Gastroesophageal sphincter (tissue), 4 donors: ENCODE results near the gene TET3. TPM values are rescaled to one million over a fixed set of nuclear protein-coding genes. Genes with fewer than 3 reads are reported as not detected.

Experiments used
- ATAC-seq: fragments of 150-250 bp; one replicate; pipeline ENCODE4 v1.9.1; 2016; ENCODE audit warnings: mild to moderate bottlenecking, moderate library complexity
- H3K27ac ChIP-seq, 4 donors: fragments of 200-600 bp; sonication (generic) in 3 of 4; 1 replicate in 3 of 4; 2 replicates in 1 of 4; pipeline ENCODE4 v1.5.1; 2016 to 2019
- H3K27me3 ChIP-seq: fragments of 200-600 bp; sonication (generic); one replicate; pipeline ENCODE4 v1.5.1; 2019
- H3K36me3 ChIP-seq, 2 donors: fragments of 200-600 bp; sonication (generic); one replicate each; pipeline ENCODE4 v1.5.1; 2019; ENCODE audit warnings: control low read depth in 1 of 2
- H3K4me1 ChIP-seq, 3 donors: fragments of 200-600 bp; sonication (generic); 1 replicate in 2 of 3; 2 replicates in 1 of 3; pipeline ENCODE4 v1.5.1; 2016 to 2019; ENCODE audit warnings: control low read depth in 2 of 3
- H3K4me3 ChIP-seq, 2 donors: fragments of 200-600 bp; sonication (generic); one replicate each; pipeline ENCODE4 v1.5.1; 2019; ENCODE audit warnings: mild to moderate bottlenecking in 1 of 2, moderate library complexity in 1 of 2
- H3K9me3 ChIP-seq, 3 donors: fragments of 200-600 bp; sonication (generic); one replicate each; pipeline ENCODE4 v1.5.1; 2017 to 2019; ENCODE audit warnings: control low read depth in 2 of 3
- EP300 ChIP-seq: sonication (generic); formaldehyde crosslinking; IDR thresholded peaks from one replicate; pipeline ENCODE4 v1.6.1; 2017; ENCODE audit warnings: antibody characterized with exemption, mild to moderate bottlenecking
- POLR2A ChIP-seq, 2 donors: fragments of 450-650 bp; IDR thresholded peaks; one replicate each; pipeline ENCODE4 v1.6.1; 2017; ENCODE audit warnings: antibody characterized with exemption in 2 of 2, mild to moderate bottlenecking in 2 of 2, moderate library complexity in 1 of 2
- POLR2AphosphoS5 ChIP-seq: sonication (generic); formaldehyde crosslinking; IDR thresholded peaks from one replicate; pipeline ENCODE4 v1.6.1; 2017; ENCODE audit warnings: antibody characterized with exemption
- WGBS, 2 donors: methylation state at CpG; one replicate each; pipeline ENCODE4 v1.1.5; 2018; ENCODE audit warnings: low coverage in 1 of 2; 5-methylcytosine and 5-hydroxymethylcytosine counted together
- total RNA-seq, 4 donors: library from RNA; depleted of rRNA; stranded (reverse); fragments of >200 nt; gene quantifications; one replicate each; pipeline ENCODE4 v1.1.0, GENCODE V29; 2016
- TF ChIP-seq, protein P1 (sequence below), 4 experiments: fragments of 200-600 bp in 2 of 4; fragments of 450-650 bp in 2 of 4; sonication (generic) in 1 of 4; IDR thresholded peaks; one replicate each; pipeline ENCODE4 v1.5.1; 2017 to 2019; ENCODE audit warnings: antibody characterized with exemption in 4 of 4, mild to moderate bottlenecking in 2 of 4, moderate library complexity in 2 of 4

The TET3 gene
- total RNA-seq, 4 donors from 2014 or later = 3.3 to 8.9 (median 5.8) TPM

DNA sequence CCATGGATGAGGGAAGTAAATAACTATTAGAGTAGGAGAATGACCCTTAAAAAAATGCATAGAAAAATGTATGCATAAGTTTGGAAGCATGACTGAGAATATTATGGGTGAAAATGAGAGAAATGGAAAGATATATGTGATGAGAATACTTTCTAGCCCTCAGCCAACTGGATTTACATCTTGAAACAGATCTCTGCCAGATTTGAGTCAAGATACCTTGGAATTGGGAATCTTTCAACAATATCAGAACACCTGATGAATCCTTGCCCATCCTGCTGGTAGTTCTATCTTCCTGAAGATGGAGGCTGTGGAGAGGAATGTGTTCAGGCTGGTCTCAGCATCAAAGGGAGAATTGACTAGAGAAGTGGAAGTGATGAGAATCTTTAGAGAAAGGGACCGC is 5.8 kb downstream of the TET3 start:
- no peak for ATAC-seq
- Histone ChIP-seq H3K4me1 (peaks cover 0 to 31% (median 18%) of the 10 kb centered on the region in 3 donors), H3K4me3 (no peak overlapping the region), H3K36me3 (no peaks in the 10 kb centered on the region), H3K27ac (no peak overlapping the region), H3K9me3 (no peaks in the 10 kb centered on the region), H3K27me3 (no peaks in the 10 kb centered on the region)
- TF ChIP-seq POLR2A (IDR thresholded peaks at IDR 0.05) = no peak
- no peak for TF ChIP-seq POLR2AphosphoS5
- no peak for TF ChIP-seq EP300
- TF ChIP-seq, protein P1, sequence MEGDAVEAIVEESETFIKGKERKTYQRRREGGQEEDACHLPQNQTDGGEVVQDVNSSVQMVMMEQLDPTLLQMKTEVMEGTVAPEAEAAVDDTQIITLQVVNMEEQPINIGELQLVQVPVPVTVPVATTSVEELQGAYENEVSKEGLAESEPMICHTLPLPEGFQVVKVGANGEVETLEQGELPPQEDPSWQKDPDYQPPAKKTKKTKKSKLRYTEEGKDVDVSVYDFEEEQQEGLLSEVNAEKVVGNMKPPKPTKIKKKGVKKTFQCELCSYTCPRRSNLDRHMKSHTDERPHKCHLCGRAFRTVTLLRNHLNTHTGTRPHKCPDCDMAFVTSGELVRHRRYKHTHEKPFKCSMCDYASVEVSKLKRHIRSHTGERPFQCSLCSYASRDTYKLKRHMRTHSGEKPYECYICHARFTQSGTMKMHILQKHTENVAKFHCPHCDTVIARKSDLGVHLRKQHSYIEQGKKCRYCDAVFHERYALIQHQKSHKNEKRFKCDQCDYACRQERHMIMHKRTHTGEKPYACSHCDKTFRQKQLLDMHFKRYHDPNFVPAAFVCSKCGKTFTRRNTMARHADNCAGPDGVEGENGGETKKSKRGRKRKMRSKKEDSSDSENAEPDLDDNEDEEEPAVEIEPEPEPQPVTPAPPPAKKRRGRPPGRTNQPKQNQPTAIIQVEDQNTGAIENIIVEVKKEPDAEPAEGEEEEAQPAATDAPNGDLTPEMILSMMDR (IDR thresholded peaks at IDR 0.05) = no peak
- WGBS, 2 donors = 75 to 89% methylated on average over 1 of the region's 1 CpG

DNA sequence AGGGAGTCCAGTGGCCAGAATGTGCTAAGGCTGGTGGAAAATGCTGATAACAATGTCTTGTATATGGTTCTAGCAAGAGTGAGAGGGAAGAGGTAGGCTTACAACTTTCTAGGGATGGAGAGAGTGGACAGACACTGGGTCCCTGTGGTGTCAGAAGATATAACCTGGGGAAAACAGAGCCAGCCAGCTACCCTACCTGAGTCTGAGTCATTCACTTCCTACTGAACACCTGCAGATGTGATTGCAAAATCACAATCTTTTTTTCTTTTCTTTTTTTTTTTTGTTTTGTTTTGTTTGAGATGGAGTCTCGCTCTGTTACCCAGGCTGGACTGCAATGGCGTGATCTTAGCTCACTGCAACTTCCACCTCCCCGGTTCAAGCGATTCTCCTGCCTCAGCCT is 7.3 kb downstream of the TET3 start:
- WGBS, 2 donors = 95 to 100% methylated on average over 1 to 3 of the region's 4 CpGs
- H3K36me3 ChIP-seq = no peaks in the 10 kb centered on the region
- no peaks in the 10 kb centered on the region for H3K9me3 ChIP-seq
- ATAC-seq = no peak
- no peak overlapping the region for H3K27ac ChIP-seq
- no peaks in the 10 kb centered on the region for H3K27me3 ChIP-seq
- H3K4me3 ChIP-seq = no peak overlapping the region
- TF ChIP-seq, protein P1 (IDR thresholded peaks at IDR 0.05) = no peak
- no peak for TF ChIP-seq POLR2AphosphoS5
- TF ChIP-seq POLR2A (IDR thresholded peaks at IDR 0.05) = no peak
- TF ChIP-seq EP300 = no peak
- peaks cover 0 to 16% (median 12%) of the 10 kb centered on the region in 3 donors for H3K4me1 ChIP-seq

DNA sequence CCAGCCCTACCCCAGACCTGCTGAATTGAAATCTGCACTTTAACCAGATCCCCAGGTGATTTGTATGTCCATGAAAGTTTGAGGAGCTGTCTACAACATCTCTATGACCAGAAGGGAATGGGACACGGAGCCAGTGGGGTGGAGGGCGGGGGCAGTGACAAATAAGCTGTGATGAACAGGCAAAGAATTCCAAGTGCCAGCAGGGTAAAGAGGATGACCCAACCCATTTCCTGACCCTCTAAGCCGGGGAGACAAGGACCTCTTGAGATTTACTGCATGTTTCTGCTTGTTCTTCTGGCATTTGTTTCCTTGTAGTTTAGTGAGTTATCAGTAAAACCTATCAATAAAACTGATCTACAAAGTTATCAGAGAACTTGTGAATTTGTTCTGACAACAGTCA is 8.7 kb downstream of the TET3 start:
- TF ChIP-seq, protein P1 (IDR thresholded peaks at IDR 0.05) = no peak
- TF ChIP-seq POLR2A (IDR thresholded peaks at IDR 0.05) (no peak), EP300 (no peak), POLR2AphosphoS5 (no peak)
- 84 to 100% methylated on average over 1 to 3 of the region's 3 CpGs for WGBS, 2 donors
- Histone ChIP-seq H3K27me3 (no peaks in the 10 kb centered on the region), H3K4me1 (peaks cover 0 to 2% (median 0%) of the 10 kb centered on the region in 3 donors), H3K9me3 (no peaks in the 10 kb centered on the region), H3K27ac (no peak overlapping the region), H3K4me3 (no peak overlapping the region), H3K36me3 (no peaks in the 10 kb centered on the region)
- no peak for ATAC-seq

DNA sequence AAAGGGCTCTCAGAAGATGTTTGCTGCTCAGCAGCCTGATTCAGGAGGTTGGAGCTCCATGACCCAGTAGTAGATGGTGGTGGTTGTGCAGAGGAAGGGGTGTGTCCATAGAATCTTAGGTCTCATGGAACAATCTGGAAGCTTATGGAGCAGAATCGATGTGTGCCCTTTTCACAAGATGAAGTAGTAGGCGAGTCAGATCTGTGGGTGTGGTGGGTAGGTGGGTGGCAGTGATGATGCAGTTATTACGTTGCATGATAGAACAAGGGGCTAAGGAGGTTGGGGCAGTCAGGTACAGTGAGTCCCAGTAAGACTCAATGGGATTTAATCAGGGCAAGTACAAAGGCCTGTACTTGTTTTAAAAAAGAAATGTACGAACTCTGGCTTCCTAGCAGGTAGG is 9.1 kb downstream of the TET3 start:
- H3K4me1 ChIP-seq = no peaks in the 10 kb centered on the region
- no peaks in the 10 kb centered on the region for H3K36me3 ChIP-seq
- TF ChIP-seq POLR2A (IDR thresholded peaks at IDR 0.05) = no peak
- TF ChIP-seq, protein P1 (IDR thresholded peaks at IDR 0.05) = no peak
- TF ChIP-seq POLR2AphosphoS5 = no peak
- TF ChIP-seq EP300 = no peak
- no peak for ATAC-seq
- no peaks in the 10 kb centered on the region for H3K27me3 ChIP-seq
- no peaks in the 10 kb centered on the region for H3K9me3 ChIP-seq
- no peak overlapping the region for H3K27ac ChIP-seq
- 75 to 79% methylated on average over 4 of the region's 4 CpGs for WGBS, 2 donors
- no peak overlapping the region for H3K4me3 ChIP-seq

DNA sequence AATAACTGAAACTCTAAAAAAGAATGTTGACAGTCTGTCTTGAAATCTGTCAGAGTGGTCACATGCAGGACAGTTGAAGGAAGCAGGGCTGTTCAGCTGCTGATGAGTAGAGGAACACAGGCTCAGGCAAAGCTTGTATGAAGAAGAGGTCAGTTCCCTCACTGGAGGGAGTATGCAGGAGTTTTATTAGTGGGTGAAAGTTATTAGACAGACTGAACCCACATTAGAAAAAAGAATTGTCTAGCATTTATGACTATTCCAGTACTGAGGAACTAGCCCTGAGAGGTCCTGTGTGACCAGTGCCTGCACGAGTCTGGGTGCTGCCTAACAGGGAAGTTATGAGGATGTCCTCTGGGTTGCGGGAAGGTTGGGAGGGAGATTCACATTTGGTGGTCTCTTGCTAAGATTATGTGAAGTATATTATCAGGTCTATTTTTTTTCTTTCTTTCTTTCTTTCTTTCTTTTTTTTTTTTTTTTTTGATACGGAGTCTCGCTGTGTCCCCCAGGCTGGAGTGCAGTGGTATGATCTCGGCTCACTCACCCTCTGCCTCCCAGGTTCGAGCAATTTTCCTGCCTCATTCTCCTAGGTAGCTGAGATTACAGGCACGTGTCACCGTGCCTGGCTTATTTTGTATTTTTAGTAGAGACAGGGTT is 9.6 kb downstream of the TET3 start:
- H3K36me3 ChIP-seq = no peaks in the 10 kb centered on the region
- no peaks in the 10 kb centered on the region for H3K4me1 ChIP-seq
- 84 to 93% methylated on average over 4 to 6 of the region's 8 CpGs for WGBS, 2 donors
- no peak overlapping the region for H3K27ac ChIP-seq
- H3K9me3 ChIP-seq = no peaks in the 10 kb centered on the region
- no peak for TF ChIP-seq POLR2AphosphoS5
- no peak for TF ChIP-seq POLR2A (IDR thresholded peaks at IDR 0.05)
- no peak for TF ChIP-seq EP300
- TF ChIP-seq, protein P1 (IDR thresholded peaks at IDR 0.05) = no peak
- no peak overlapping the region for H3K4me3 ChIP-seq
- no peaks in the 10 kb centered on the region for H3K27me3 ChIP-seq
- no peak for ATAC-seq
